Measurements from ENCODE around the gene TLK2.

Gene TLK2

GRCh38 chr17:62630365-62631085, 151.9 kb downstream of the TLK2 start:
- no peak for DNase-seq

DNA sequence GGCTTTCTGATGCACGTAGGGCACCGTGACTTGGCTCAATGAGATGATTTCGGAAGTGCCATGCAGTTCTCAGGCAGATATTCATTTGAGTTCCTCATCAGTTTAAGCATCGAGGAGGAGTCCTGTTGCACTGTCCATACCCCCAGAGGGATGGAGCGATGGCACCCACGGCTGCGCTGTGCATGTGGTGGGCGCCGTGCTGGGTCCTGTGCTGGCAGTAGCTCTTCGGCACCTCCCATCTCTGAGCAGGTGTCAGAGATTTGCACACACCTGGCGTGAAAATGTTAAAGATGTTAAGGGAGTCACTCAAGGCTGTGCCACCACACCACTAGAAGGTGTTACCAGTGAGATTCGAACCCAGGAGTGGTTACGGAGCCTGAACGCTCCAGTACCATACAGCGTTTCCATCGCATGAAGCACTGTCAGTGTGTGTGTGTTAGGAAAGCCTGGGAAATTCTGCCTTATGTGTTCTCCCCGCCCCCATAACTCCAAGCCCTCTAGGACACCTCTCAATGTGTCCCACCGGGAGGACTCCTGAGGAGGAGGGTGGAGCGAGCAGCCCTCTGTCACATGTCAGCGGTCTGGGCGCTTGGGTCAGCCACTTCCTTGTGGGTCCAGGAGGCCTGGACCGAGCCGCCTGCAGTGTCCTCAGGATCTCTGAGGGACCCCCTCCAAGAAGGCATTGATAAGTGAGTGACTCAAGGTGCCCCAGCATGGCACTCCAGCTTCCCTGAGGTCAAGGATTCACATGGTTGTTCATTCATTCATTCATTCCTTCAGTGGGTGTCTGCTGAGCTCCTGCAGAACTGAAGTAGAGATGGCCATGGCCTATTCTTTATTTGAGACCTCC, 152.7 kb downstream of the TLK2 start:
- DNase-seq, result no peak

- DNase-seq, result no peak
Measured at GRCh38 chr17:62631936-62632924, 153.6 kb downstream of the TLK2 start.

DNA sequence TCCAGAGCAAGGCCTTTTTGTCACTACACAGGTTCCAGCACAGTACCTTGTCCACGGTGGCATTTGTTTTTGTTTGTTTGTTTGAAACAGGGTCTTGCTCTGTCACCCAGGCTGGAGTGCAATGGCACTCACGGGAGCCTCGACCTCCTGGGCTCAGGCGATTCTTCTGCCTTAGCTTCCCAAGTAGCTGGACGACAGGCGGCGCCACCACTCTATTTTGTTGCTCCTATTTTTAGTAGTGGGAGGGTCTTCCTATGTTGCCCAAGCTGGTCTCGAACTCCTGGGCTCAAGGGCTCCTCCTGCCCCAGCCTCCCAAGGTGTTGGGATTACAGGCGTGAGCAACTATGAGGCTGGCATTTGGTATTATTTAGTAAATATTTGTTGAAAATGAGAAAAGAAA, 159.2 kb downstream of the TLK2 start:
- no peak for DNase-seq

DNA sequence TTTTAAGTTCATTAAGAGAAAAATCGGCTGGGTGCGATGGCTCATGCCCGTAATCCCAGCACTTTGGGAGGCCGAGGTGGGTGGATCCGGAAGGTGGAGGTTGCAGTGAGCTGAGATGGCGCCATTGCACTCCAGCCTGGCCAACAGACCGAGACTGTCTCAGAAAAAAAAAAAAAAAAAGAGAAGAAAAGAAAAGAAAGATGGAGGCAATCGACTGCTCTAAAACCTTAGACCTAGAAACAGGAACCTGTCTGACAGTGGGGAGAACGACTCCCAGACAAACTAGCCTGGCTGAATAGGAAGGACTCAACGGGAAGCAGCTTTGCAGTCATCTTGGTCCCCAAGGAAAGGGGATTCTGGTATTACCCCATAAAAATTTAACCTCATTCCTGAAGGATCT, 162.5 kb downstream of the TLK2 start:
- no peak for DNase-seq

GRCh38 chr17:62641951-62642350, 163.3 kb downstream of the TLK2 start:
- DNase-seq, result no peak

DNA sequence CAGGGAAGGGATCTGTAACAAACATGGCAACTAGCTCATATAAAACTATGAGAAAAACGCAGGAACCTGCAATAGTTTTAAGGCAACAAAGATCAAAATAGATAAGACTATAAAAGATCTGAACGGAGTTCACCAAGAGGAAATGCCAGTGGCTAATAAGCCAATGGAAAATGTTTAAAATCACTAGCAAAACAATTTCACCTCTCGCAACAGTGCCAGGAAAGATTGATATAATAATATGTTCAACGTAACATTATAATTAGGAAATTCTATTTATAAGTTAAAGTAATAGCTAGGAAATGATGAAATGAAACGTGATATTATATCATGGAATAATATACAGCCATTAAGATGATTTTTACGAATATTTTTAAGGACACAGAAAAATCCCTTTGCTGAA, 164.9 kb downstream of the TLK2 start:
- no peak for DNase-seq

DNA sequence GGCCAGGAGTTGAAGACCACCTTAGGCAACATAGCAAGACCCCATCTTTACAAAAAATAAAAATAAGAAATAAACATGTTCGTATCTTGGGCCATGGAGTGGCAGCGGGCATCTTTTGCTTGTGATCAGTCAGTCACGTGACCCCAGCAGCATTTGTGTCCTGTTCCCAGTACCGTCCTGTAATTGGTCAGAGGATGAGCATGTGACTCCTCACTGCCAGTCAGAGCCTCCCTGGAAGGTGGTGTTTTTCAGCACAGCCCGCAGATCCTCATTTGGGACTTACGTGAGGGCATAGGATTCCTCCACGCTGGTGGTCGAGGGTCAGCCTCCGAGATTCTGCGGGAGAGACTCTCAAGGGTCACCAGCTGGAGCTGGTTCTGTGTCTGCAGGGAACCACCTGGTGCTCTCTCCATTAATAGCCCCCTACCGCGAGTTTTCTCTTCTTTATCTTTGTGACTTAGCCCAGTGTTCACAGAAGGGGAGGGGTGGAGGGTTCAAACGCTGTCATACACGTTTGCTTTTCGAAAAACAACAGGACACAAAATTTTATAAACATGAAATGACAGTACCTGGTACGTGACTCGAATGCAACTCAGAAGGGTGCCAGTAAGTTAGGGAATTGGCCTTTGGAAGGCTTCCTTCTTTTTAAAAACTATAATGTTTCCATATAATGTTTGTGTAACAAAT, 166.0 kb downstream of the TLK2 start:
- DNase-seq, result no peak

GRCh38 chr17:62648251-62648955, 169.8 kb downstream of the TLK2 start:
- DNase-seq, result no peak

GRCh38 chr17:62648956-62649294, 170.3 kb downstream of the TLK2 start:
- no peak for DNase-seq

- DNase-seq, result no peak
Measured at GRCh38 chr17:62649570-62649969, 170.9 kb downstream of the TLK2 start.

DNA sequence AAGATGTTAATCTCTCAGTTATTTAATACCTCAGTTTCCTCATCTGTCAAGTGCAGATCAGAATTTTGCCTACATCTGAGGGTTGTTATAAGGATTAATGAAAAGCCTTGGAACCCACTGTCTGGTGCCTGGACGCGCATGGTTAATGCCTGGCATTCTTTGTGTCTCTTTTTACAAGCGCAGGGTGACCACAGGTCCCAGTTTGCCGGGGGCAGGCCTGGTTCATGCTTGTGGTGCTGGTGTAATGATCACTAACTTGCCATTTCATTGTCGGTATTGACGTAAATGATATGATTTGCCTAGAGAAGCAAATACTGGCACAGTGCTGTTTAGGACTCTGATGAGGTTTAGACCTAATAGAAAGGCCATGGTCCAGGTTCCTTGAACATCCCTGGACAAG, 172.0 kb downstream of the TLK2 start:
- DNase-seq, result no peak

DNA sequence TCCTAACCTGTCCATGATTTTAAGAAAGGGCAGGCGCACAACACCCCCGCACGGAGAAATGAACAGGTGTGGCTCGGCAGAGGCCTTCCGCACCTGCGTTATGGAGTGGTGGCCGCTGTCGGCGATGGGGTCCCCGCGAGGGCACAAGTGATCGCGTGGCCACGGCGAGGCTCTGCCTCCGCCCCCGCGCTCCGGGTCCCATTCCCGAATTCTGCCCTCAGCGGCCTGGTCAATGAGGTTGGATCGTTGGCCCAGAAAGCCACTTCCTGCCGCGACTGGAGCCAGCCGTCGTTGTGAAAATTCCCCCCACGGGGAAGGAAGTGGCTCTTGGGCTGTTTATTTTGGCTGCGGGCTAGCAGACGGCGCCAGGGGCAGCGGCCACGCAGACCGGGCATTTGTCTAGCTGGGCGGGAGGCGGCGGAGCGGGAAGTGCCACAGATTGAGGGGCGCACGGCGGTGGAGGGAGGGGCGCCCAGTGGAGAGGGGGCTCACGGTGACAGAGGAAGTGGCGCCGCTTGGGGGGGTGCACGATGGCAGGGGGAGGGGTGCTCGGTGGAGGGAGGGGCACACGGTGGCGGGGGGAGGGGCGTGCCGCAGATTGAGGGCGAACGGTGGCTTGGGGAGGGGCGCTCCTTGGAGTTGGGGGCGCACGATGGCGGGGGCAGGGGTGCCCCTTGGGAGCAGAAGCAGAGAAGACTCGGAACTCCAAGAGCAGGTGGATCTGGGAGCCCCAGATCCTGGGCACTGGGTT, 173.8 kb downstream of the TLK2 start:
- DNase-seq, result peak; percentile 79

DNA sequence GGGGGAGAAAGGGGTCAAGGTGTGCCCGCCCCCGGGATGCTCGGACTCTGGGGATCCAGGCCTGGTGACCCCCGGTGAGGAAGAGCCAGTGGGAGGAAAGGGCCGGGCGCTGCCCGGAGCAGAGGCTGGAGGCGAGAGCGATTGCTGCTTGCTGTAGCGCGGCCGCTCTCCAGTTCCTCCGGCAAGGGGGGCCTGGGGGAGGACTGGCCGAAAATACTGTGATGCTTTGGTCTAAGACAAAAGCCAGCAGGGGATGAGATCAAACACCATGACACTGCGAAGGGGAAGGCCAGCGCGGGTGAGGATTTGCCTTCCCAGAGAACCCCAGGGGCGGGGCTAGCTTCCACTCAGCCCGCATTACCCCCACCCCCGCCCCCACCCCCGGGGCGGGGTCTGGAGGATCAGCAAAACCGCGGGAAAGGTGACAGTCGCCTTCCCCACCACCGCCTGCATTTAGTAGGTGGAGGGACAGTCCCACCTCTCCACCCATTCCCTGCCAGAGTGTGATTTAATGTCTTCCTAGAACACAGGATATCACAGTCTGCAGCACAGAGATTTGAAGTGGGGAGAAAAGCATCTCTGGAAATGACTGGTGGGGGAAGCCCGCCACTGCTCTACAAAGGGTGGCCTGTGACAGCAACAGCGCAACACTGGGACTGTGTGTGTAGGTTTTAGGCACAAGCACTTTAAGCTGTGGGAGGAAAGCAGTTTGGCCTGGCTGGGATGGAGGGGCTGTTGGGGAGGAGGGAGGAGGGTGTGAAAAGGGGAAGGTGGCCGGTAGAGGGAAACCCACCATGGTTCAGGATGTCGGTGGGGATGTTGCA, 174.6 kb downstream of the TLK2 start:
- peak; percentile 97 for DNase-seq

GRCh38 chr17:62653826-62654761, 175.5 kb downstream of the TLK2 start:
- DNase-seq, result no peak

DNA sequence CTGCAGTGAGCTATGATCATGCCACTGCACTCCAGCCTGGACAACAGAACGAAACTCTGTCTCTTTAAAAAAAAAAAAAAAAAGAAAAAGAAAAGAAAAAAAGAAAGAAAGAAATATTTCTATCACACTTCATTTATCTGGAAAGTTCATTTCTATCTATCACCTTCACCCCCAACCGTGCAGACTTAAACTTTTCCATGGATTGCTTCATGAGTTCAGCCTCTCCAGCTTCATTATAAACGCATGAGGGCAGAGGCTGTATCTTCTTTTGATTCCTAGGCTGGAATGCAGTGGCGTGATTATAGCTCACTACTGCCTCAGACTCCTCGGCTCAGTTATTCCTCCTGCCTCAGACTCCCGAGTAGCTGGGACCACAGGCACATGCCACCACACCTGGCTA, 177.0 kb downstream of the TLK2 start:
- DNase-seq, result no peak

DNA sequence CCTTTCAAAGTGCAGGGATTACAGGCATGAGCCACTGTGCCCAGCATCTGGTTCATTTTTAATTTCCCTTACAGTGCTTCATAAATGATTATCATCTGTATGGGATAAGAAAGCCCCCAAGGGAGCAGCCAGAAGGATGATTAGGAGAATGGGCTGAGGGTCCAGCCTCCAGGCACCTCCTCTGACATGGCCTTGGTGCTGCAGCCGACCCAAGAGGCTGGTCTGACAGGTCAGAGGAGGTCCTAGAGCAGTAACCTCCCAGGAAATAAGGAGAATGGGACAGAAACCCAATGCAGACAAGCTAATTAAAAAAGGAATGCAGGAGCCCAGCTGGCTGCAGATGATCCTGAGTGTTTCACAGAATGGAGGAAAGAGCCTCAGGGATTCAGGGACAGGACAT, 177.8 kb downstream of the TLK2 start:
- DNase-seq, result no peak

- DNase-seq, result no peak
Measured at GRCh38 chr17:62657145-62657665, 178.6 kb downstream of the TLK2 start.

GRCh38 chr17:62657690-62658089, 179.1 kb downstream of the TLK2 start:
- no peak for DNase-seq

Data from activated CD8-positive, alpha-beta memory T cell treated with anti-CD3 and anti-CD28 coated beads for 24 hours (primary cell).